BLaER1 (cell line): Measurements from ENCODE around the gene SORCS2.

Experiments used
- H3K27ac ChIP-seq: shearing (Covaris generic); formaldehyde crosslinking; 2 replicates; pipeline ENCODE4 v1.8.1; 2022
- H3K27me3 ChIP-seq: shearing (Covaris generic); formaldehyde crosslinking; 2 replicates; pipeline ENCODE4 v1.8.1; 2022
- H3K36me3 ChIP-seq: shearing (Covaris generic); formaldehyde crosslinking; 2 replicates; pipeline ENCODE4 v1.8.1; 2022
- H3K4me1 ChIP-seq: shearing (Covaris generic); formaldehyde crosslinking; 2 replicates; pipeline ENCODE4 v1.8.1; 2022
- H3K4me2 ChIP-seq: shearing (Covaris generic); formaldehyde crosslinking; 2 replicates; pipeline ENCODE4 v1.8.1; 2022
- H3K4me3 ChIP-seq: shearing (Covaris generic); formaldehyde crosslinking; 2 replicates; pipeline ENCODE4 v1.8.1; 2022
- H3K9ac ChIP-seq: shearing (Covaris generic); formaldehyde crosslinking; 2 replicates; pipeline ENCODE4 v1.8.1; 2022
- H3K9me3 ChIP-seq: shearing (Covaris generic); formaldehyde crosslinking; 2 replicates; pipeline ENCODE4 v1.8.1; 2022
- H4K20me1 ChIP-seq: shearing (Covaris generic); formaldehyde crosslinking; 2 replicates; pipeline ENCODE4 v1.8.1; 2022
- Cebpa-rat ChIP-seq: shearing (Covaris generic); IDR thresholded peaks from 2 replicates; pipeline ENCODE4 v1.8.1; 2022

SORCS2 gene

GRCh38 chr4:7756071-7756470 is 563.7 kb downstream of the SORCS2 start:
- Histone ChIP-seq H4K20me1 (no peaks in the 10 kb centered on the region), H3K27ac (no peak overlapping the region), H3K9me3 (no peaks in the 10 kb centered on the region), H3K4me3 (no peak overlapping the region), H3K36me3 (0 out of 2 replicates have a peak, but pooled peaks cover under 1% of the 10 kb centered on the region), H3K9ac (no peak overlapping the region), H3K27me3 (no peaks in the 10 kb centered on the region), H3K4me2 (no peak overlapping the region), H3K4me1 (peaks cover 49% of the 10 kb centered on the region)
- TF ChIP-seq Cebpa-rat, result no peak

DNA sequence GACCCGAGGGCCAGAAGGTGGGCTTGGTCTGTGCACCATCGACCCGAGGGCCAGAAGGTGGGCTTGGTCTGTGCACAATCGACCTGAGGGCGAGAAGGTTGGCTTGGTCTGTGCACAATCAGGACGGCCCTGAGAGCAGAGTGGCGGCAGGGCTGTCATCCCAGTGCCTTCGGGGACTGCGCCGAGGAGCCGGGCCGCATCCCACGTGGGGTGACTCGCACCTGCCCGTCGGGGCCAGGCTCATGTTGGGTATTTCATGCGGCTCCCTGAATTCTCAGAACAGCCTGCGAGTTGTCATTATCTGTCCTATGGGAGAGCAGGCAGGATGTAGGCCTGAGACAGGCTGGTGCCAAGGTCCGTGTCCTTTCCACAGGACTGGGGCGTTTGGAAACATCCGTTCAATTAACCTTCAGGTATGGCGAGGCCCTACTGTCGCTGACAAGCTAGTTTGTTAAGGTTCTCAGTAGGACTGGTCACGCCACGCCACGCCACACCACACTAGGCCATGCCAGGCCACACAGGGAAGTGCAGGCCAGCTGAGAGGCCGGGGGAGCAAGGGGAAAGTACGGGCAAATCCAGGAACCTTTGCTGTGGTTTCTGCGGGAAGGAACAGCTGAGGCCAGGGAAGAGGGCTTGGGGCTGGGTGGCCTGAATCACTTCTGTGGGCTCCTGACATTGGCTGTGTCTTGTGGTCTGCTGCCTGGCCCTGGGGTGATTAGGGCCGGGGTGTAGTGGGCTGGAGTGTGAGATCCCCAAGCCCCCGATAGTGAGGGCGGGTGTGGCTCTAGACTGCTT is 564.4 kb downstream of the SORCS2 start:
- peaks cover 49% of the 10 kb centered on the region for H3K4me1 ChIP-seq
- peak overlapping the region; percentile 60 for H3K4me2 ChIP-seq
- H3K4me3 ChIP-seq, result no peak overlapping the region
- no peak overlapping the region for H3K9ac ChIP-seq
- H3K36me3 ChIP-seq, result 0 out of 2 replicates have a peak, but pooled peaks cover 5% of the 10 kb centered on the region
- H3K27me3 ChIP-seq, result no peaks in the 10 kb centered on the region
- no peaks in the 10 kb centered on the region for H4K20me1 ChIP-seq
- no peak for TF ChIP-seq Cebpa-rat
- no peak overlapping the region for H3K27ac ChIP-seq
- H3K9me3 ChIP-seq, result no peaks in the 10 kb centered on the region

GRCh38 chr4:7757501-7758471 is 565.4 kb downstream of the SORCS2 start:
- Histone ChIP-seq H4K20me1 (no peaks in the 10 kb centered on the region), H3K9me3 (no peaks in the 10 kb centered on the region), H3K27me3 (no peaks in the 10 kb centered on the region), H3K4me1 (peaks cover 44% of the 10 kb centered on the region), H3K4me2 (peak overlapping the region; percentile 60), H3K9ac (no peak overlapping the region), H3K36me3 (0 out of 2 replicates have a peak, but pooled peaks cover 5% of the 10 kb centered on the region), H3K4me3 (no peak overlapping the region), H3K27ac (no peak overlapping the region)
- TF ChIP-seq Cebpa-rat, result no peak

GRCh38 chr4:7758476-7758875 is 566.1 kb downstream of the SORCS2 start:
- no peak overlapping the region for H3K9ac ChIP-seq
- no peaks in the 10 kb centered on the region for H3K9me3 ChIP-seq
- peaks cover 11% of the 10 kb centered on the region for H3K36me3 ChIP-seq
- H3K4me1 ChIP-seq, result peaks cover 38% of the 10 kb centered on the region
- no peak overlapping the region for H3K27ac ChIP-seq
- H3K27me3 ChIP-seq, result no peaks in the 10 kb centered on the region
- no peaks in the 10 kb centered on the region for H4K20me1 ChIP-seq
- TF ChIP-seq Cebpa-rat, result no peak
- no peak overlapping the region for H3K4me3 ChIP-seq
- H3K4me2 ChIP-seq, result peak overlapping the region; percentile 60

GRCh38 chr4:7759216-7759615 is 566.9 kb downstream of the SORCS2 start:
- TF ChIP-seq Cebpa-rat, result no peak
- Histone ChIP-seq H3K4me2 (peak overlapping the region; percentile 60), H3K9me3 (no peaks in the 10 kb centered on the region), H4K20me1 (no peaks in the 10 kb centered on the region), H3K36me3 (peaks cover 11% of the 10 kb centered on the region), H3K4me1 (peaks cover 36% of the 10 kb centered on the region), H3K27me3 (no peaks in the 10 kb centered on the region), H3K4me3 (no peak overlapping the region), H3K27ac (no peak overlapping the region), H3K9ac (no peak overlapping the region)

GRCh38 chr4:7759635-7760034 is 567.3 kb downstream of the SORCS2 start:
- no peaks in the 10 kb centered on the region for H4K20me1 ChIP-seq
- peak overlapping the region; percentile 60 for H3K4me2 ChIP-seq
- no peaks in the 10 kb centered on the region for H3K27me3 ChIP-seq
- H3K4me1 ChIP-seq, result peaks cover 32% of the 10 kb centered on the region
- H3K27ac ChIP-seq, result no peak overlapping the region
- H3K4me3 ChIP-seq, result no peak overlapping the region
- H3K9me3 ChIP-seq, result no peaks in the 10 kb centered on the region
- H3K9ac ChIP-seq, result no peak overlapping the region
- H3K36me3 ChIP-seq, result peaks cover 13% of the 10 kb centered on the region
- no peak for TF ChIP-seq Cebpa-rat

GRCh38 chr4:7760228-7760627 is 567.9 kb downstream of the SORCS2 start:
- H3K36me3 ChIP-seq, result peaks cover 15% of the 10 kb centered on the region

DNA sequence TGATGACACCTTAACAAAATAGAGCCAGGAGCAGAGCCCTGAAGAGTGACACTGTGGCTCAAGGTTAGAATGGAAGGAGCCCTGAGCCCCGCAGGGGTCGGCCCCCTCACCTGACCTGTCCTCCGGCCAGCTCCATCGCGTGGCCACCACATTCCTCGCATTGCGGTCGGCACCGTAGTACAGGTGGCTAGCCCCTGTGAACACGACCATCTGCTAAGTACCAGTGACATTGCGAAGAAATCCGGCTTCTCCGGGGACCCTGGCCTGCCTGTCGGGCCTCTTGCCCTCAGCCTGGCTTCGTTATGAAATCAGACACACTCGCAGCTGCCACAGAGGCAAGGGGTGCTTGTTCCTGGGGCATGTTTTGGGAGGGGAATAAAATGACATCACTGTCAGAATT is 568.4 kb downstream of the SORCS2 start:
- H3K4me1 ChIP-seq, result peaks cover 31% of the 10 kb centered on the region
- no peak overlapping the region for H3K9ac ChIP-seq
- H3K27me3 ChIP-seq, result no peaks in the 10 kb centered on the region
- TF ChIP-seq Cebpa-rat, result no peak
- no peaks in the 10 kb centered on the region for H3K9me3 ChIP-seq
- H3K27ac ChIP-seq, result no peak overlapping the region
- H3K4me2 ChIP-seq, result no peak overlapping the region
- H3K4me3 ChIP-seq, result no peak overlapping the region
- H4K20me1 ChIP-seq, result no peaks in the 10 kb centered on the region
- H3K36me3 ChIP-seq, result peaks cover 15% of the 10 kb centered on the region

More at GRCh38 chr4:7760228-7760627, 567.9 kb downstream of the SORCS2 start:
- no peaks in the 10 kb centered on the region for H4K20me1 ChIP-seq
- no peak overlapping the region for H3K4me3 ChIP-seq
- no peak overlapping the region for H3K27ac ChIP-seq
- no peak for TF ChIP-seq Cebpa-rat
- H3K9ac ChIP-seq, result no peak overlapping the region
- no peak overlapping the region for H3K4me2 ChIP-seq
- no peaks in the 10 kb centered on the region for H3K9me3 ChIP-seq
- peaks cover 31% of the 10 kb centered on the region for H3K4me1 ChIP-seq
- no peaks in the 10 kb centered on the region for H3K27me3 ChIP-seq

GRCh38 chr4:7761312-7761711 is 569.0 kb downstream of the SORCS2 start:
- TF ChIP-seq Cebpa-rat, result no peak
- Histone ChIP-seq H3K9ac (no peak overlapping the region), H3K9me3 (no peaks in the 10 kb centered on the region), H3K4me3 (no peak overlapping the region), H3K36me3 (peaks cover 15% of the 10 kb centered on the region), H3K27ac (no peak overlapping the region), H4K20me1 (no peaks in the 10 kb centered on the region), H3K27me3 (no peaks in the 10 kb centered on the region), H3K4me2 (no peak overlapping the region), H3K4me1 (peaks cover 31% of the 10 kb centered on the region)

- TF ChIP-seq Cebpa-rat, result no peak
- no peaks in the 10 kb centered on the region for H4K20me1 ChIP-seq
Observed at GRCh38 chr4:7761720-7762119, 569.4 kb downstream of the SORCS2 start.

More at GRCh38 chr4:7761720-7762119, 569.4 kb downstream of the SORCS2 start:
- Histone ChIP-seq H3K27ac (no peak overlapping the region), H3K4me3 (no peak overlapping the region), H3K36me3 (peaks cover 15% of the 10 kb centered on the region), H3K4me2 (peak overlapping the region; percentile 16; the same call in 1 of the 2 replicates), H3K27me3 (no peaks in the 10 kb centered on the region), H3K9me3 (no peaks in the 10 kb centered on the region), H3K9ac (no peak overlapping the region), H3K4me1 (peaks cover 28% of the 10 kb centered on the region)
